H9 (cell line): ENCODE data around the gene CCL7. TPM values are rescaled to one million over a fixed set of nuclear protein-coding genes. Genes with fewer than 3 reads are reported as not detected.

ENCODE experiments used
- DNase-seq: peaks from one replicate; pipeline ENCODE4 v3.0.0-alpha.2; 2017
- H2AFZ ChIP-seq: one replicate; pipeline ENCODE4 v1.6.1; 2013; ENCODE audit warnings: mild to moderate bottlenecking, low read length, control low read depth, moderate library complexity
- H2AK5ac ChIP-seq: 2 replicates; pipeline ENCODE4 v1.6.1; 2013; ENCODE audit warnings: low read length, control low read depth, mixed read lengths; ENCODE audit not compliant: insufficient read length
- H2BK120ac ChIP-seq: one replicate; pipeline ENCODE4 v1.6.1; 2013; ENCODE audit warnings: low read depth, mild to moderate bottlenecking, low read length, control low read depth, inconsistent platforms; ENCODE audit not compliant: poor library complexity, severe bottlenecking
- H2BK12ac ChIP-seq: 2 replicates; pipeline ENCODE4 v1.6.1; 2013; ENCODE audit warnings: low read length, control low read depth, mixed read lengths, low read depth; ENCODE audit not compliant: insufficient read length
- H2BK15ac ChIP-seq: 2 replicates; pipeline ENCODE4 v1.6.1; 2013; ENCODE audit warnings: low read depth, low read length, control low read depth
- H2BK20ac ChIP-seq: one replicate; pipeline ENCODE4 v1.6.1; 2013; ENCODE audit warnings: low read depth, mild to moderate bottlenecking, low read length, control low read depth, inconsistent platforms; ENCODE audit not compliant: poor library complexity, severe bottlenecking
- H2BK5ac ChIP-seq: 2 replicates; pipeline ENCODE4 v1.6.1; 2013; ENCODE audit warnings: low read length, control low read depth, mixed read lengths; ENCODE audit not compliant: insufficient read length
- H3K14ac ChIP-seq: 2 replicates; pipeline ENCODE4 v1.6.1; 2013; ENCODE audit warnings: low read length, control low read depth; ENCODE audit not compliant: insufficient read depth
- H3K18ac ChIP-seq: 2 replicates; pipeline ENCODE4 v1.6.1; 2013; ENCODE audit warnings: low read depth, mild to moderate bottlenecking, mixed read lengths, low read length, control low read depth; ENCODE audit not compliant: insufficient read length
- H3K23ac ChIP-seq: 2 replicates; pipeline ENCODE4 v1.6.1; 2013; ENCODE audit warnings: low read length, control low read depth, mixed read lengths, low read depth; ENCODE audit not compliant: insufficient read length
- H3K23me2 ChIP-seq: 2 replicates; pipeline ENCODE4 v1.6.1; 2013; ENCODE audit warnings: low read depth, mild to moderate bottlenecking, mixed read lengths, low read length, control low read depth; ENCODE audit not compliant: insufficient read length, poor library complexity, severe bottlenecking
- H3K27ac ChIP-seq: 2 replicates; pipeline ENCODE4 v1.5.1; 2013; ENCODE audit warnings: low read length, control low read depth, mixed read lengths, low read depth; ENCODE audit not compliant: insufficient read length
- H3K27me3 ChIP-seq: 2 replicates; pipeline ENCODE4 v1.6.1; 2013; ENCODE audit warnings: low read length, control low read depth, inconsistent platforms; ENCODE audit not compliant: insufficient read depth
- H3K4ac ChIP-seq: 2 replicates; pipeline ENCODE4 v1.6.1; 2013; ENCODE audit warnings: low read depth, mild to moderate bottlenecking, control low read depth, inconsistent platforms, low read length, moderate library complexity
- H3K4me1 ChIP-seq: 2 replicates; pipeline ENCODE4 v1.6.1; 2013; ENCODE audit warnings: low read length, control low read depth, inconsistent platforms; ENCODE audit not compliant: insufficient read depth
- H3K4me2 ChIP-seq: 2 replicates; pipeline ENCODE4 v1.6.1; 2013; ENCODE audit warnings: low read length, control low read depth, mixed read lengths; ENCODE audit not compliant: insufficient read length, insufficient read depth
- H3K56ac ChIP-seq: 2 replicates; pipeline ENCODE4 v1.6.1; 2013; ENCODE audit warnings: low read depth, mild to moderate bottlenecking, mixed read lengths, low read length, control low read depth; ENCODE audit not compliant: insufficient read length
- H3K79me1 ChIP-seq: 2 replicates; pipeline ENCODE4 v1.6.1; 2013; ENCODE audit warnings: low read depth, mild to moderate bottlenecking, moderate library complexity, low read length, control low read depth, inconsistent platforms; ENCODE audit not compliant: insufficient read depth, poor library complexity, severe bottlenecking
- H3K79me2 ChIP-seq: 2 replicates; pipeline ENCODE4 v1.6.1; 2013; ENCODE audit warnings: low read length, control low read depth, inconsistent platforms; ENCODE audit not compliant: insufficient read depth
- H3K9ac ChIP-seq: 2 replicates; pipeline ENCODE4 v1.6.1; 2013; ENCODE audit warnings: low read length, control low read depth, mixed read lengths; ENCODE audit not compliant: insufficient read length; ENCODE audit errors: extremely low read depth
- H3K9me3 ChIP-seq: one replicate; pipeline ENCODE4 v1.6.1; 2013; ENCODE audit warnings: low read depth, low read length, inconsistent platforms; ENCODE audit not compliant: control insufficient read depth
- H3T11ph ChIP-seq: one replicate; pipeline ENCODE4 v1.6.1; 2013; ENCODE audit warnings: mild to moderate bottlenecking, low read length, control low read depth, inconsistent platforms
- H4K20me1 ChIP-seq: one replicate; pipeline ENCODE4 v1.6.1; 2013; ENCODE audit not compliant: control insufficient read depth, insufficient read length, insufficient read depth
- H4K5ac ChIP-seq: 2 replicates; pipeline ENCODE4 v1.6.1; 2013; ENCODE audit warnings: low read depth, mild to moderate bottlenecking, mixed read lengths, low read length, control low read depth; ENCODE audit not compliant: insufficient read length
- H4K8ac ChIP-seq: replicated peaks from 2 replicates; pipeline ENCODE4 v1.6.1; 2013; ENCODE audit warnings: low read length, control low read depth, mixed read lengths, low read depth; ENCODE audit not compliant: insufficient read length
- H4K91ac ChIP-seq: 2 replicates; pipeline ENCODE4 v1.6.1; 2013; ENCODE audit warnings: low read depth, mild to moderate bottlenecking, moderate library complexity, mixed read lengths, low read length, control low read depth; ENCODE audit not compliant: insufficient read length
- H3K27ac Mint-ChIP-seq, 3 experiments: 2 replicates in 2 of 3; 3 replicates in 1 of 3; pipeline ENCODE4 v1.8.0; 2020 to 2021; ENCODE audit warnings: mixed read lengths in 3 of 3, mild to moderate bottlenecking in 1 of 3, moderate library complexity in 1 of 3
- H3K27me3 Mint-ChIP-seq: 2 replicates; pipeline ENCODE4 v1.8.0; 2021; ENCODE audit warnings: low read depth, mild to moderate bottlenecking, moderate library complexity, mixed read lengths
- H3K36me3 Mint-ChIP-seq, 3 experiments: 2 replicates in 2 of 3; 3 replicates in 1 of 3; pipeline ENCODE4 v1.8.0; 2020 to 2021; ENCODE audit warnings: low read depth in 3 of 3, mixed read lengths in 3 of 3; ENCODE audit not compliant: insufficient read depth in 1 of 3
- H3K4me1 Mint-ChIP-seq, 2 experiments: 2 replicates each; pipeline ENCODE4 v1.8.0; 2020; ENCODE audit warnings: mixed read lengths in 2 of 2
- H3K4me3 Mint-ChIP-seq, 2 experiments: 2 replicates in 1 of 2; 3 replicates in 1 of 2; pipeline ENCODE4 v1.8.0; 2020 to 2021; ENCODE audit warnings: mild to moderate bottlenecking in 2 of 2, mixed read lengths in 2 of 2, moderate library complexity in 1 of 2
- H3K9me3 Mint-ChIP-seq, 2 experiments: 2 replicates in 1 of 2; 3 replicates in 1 of 2; pipeline ENCODE4 v1.8.0; 2020; ENCODE audit warnings: mild to moderate bottlenecking in 2 of 2, mixed read lengths in 2 of 2, moderate library complexity in 1 of 2
- WGBS: extraction: QIAGEN DNeasy Blood & Tissue Kit; methylation state at CpG from one replicate; pipeline ENCODE4 v1.1.7; 2013; ENCODE audit warnings: missing lambda C conversion rate, low lambda C conversion rate, mixed read lengths; ENCODE audit not compliant: insufficient read length; ENCODE audit errors: extremely low coverage; 5-methylcytosine and 5-hydroxymethylcytosine counted together
- total RNA-seq: library from RNA; stranded (reverse); gene quantifications from 2 replicates; pipeline ENCODE4 v1.2.1, GENCODE V29; 2021
- TF ChIP-seq, protein P1 (sequence below): fragments of 200-600 bp; sonication (generic); conservative IDR thresholded peaks from 3 replicates; pipeline ENCODE4 v1.8.0; 2021; ENCODE audit warnings: antibody characterized with exemption, mild to moderate bottlenecking

The CCL7 gene
- total RNA-seq, 1 experiment from 2014 or later: not detected

DNA sequence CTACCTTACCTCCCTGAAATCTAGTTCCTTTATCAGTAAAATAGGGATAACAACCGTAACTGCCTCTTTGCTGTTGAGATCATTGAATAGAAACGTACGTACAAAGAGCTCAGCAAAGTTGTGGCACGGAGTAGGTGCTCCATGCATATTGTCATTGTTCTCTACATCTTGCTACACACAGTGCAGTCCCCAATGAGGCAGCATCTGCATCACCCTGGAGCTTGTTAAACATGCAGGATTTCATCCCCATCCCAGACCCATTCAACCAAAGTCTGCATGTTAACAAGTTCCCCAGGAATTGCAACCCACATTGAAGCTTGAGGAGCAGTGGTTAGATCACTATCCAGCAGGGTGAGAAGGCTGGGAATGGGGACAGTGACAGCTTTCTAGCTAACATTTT is 48.6 kb upstream of the CCL7 start:
- Mint-ChIP-seq H3K4me3 (no peak overlapping the region), H3K4me1 (no peaks in the 10 kb centered on the region), H3K27me3 (peaks cover 5% of the 10 kb centered on the region), H3K36me3 (no peaks in the 10 kb centered on the region; a peak in 2 of 7 replicates), H3K27ac (no peak overlapping the region), H3K9me3 (peaks cover 9% of the 10 kb centered on the region in 2 experiments)
- Histone ChIP-seq H3K9me3 (no peaks in the 10 kb centered on the region), H3K14ac (no peak overlapping the region), H3K56ac (no peak overlapping the region), H2BK12ac (no peak overlapping the region), H3K27ac (no peak overlapping the region), H4K5ac (no peak overlapping the region), H3K9ac (no peak overlapping the region), H3K79me2 (no peaks in the 10 kb centered on the region), H2BK120ac (no peak overlapping the region), H3K23ac (no peak overlapping the region), H2AFZ (no peak overlapping the region), H3K4ac (no peak overlapping the region), H3K18ac (no peak overlapping the region), H3K27me3 (no peaks in the 10 kb centered on the region), H2BK15ac (no peak overlapping the region), H3K4me2 (no peak overlapping the region), H3K4me1 (no peaks in the 10 kb centered on the region), H4K91ac (no peak overlapping the region), H3T11ph (no peak overlapping the region), H2BK5ac (no peak overlapping the region), H4K20me1 (no peaks in the 10 kb centered on the region), H2AK5ac (no peak overlapping the region), H3K23me2 (no peaks in the 10 kb centered on the region), H2BK20ac (no peak overlapping the region), H4K8ac (no peak overlapping the region), H3K79me1 (no peaks in the 10 kb centered on the region)
- WGBS: no CpG with 5 or more reads among the region's 4 CpGs
- DNase-seq: no peak
- TF ChIP-seq, protein P1, sequence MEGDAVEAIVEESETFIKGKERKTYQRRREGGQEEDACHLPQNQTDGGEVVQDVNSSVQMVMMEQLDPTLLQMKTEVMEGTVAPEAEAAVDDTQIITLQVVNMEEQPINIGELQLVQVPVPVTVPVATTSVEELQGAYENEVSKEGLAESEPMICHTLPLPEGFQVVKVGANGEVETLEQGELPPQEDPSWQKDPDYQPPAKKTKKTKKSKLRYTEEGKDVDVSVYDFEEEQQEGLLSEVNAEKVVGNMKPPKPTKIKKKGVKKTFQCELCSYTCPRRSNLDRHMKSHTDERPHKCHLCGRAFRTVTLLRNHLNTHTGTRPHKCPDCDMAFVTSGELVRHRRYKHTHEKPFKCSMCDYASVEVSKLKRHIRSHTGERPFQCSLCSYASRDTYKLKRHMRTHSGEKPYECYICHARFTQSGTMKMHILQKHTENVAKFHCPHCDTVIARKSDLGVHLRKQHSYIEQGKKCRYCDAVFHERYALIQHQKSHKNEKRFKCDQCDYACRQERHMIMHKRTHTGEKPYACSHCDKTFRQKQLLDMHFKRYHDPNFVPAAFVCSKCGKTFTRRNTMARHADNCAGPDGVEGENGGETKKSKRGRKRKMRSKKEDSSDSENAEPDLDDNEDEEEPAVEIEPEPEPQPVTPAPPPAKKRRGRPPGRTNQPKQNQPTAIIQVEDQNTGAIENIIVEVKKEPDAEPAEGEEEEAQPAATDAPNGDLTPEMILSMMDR: no peak
